SK-N-SH (cell line): ENCODE measurements around the gene MAPK1. TPM values are rescaled to one million over a fixed set of nuclear protein-coding genes. Genes with fewer than 3 reads are reported as not detected.

Experiments used
- CTCF ChIA-PET: fragments of 300-600, 350-600 bp; formaldehyde crosslinking; extraction: SDS; loops from one replicate; lab custom pipeline; 2021; lab: Yijun Ruan, JAX
- POLR2A ChIA-PET: fragments of 350-600 bp; sonication (Branson Sonifier 250); formaldehyde crosslinking; extraction: SDS; loops from one replicate; lab custom pipeline; 2020; ENCODE audit warnings: antibody characterized with exemption, inconsistent platforms; lab: Yijun Ruan, JAX
- DNase-seq: peaks from one replicate; pipeline ENCODE4 v3.0.0; 2012
- H2AFZ ChIP-seq: fragments of 200-600 bp; sonication (generic); 2 replicates; pipeline ENCODE4 v1.8.1; 2016; ENCODE audit warnings: antibody characterized with exemption, mild to moderate bottlenecking, low read depth
- H3F3A ChIP-seq: fragments of 200-600 bp; sonication (generic); replicated peaks from 2 replicates; pipeline ENCODE3; 2016; ENCODE audit warnings: antibody characterized with exemption, mild to moderate bottlenecking; ENCODE audit not compliant: insufficient read depth
- H3K27ac ChIP-seq, 2 experiments: fragments of 200-500 bp in 1 of 2; fragments of 200-600 bp in 1 of 2; sonication (Bioruptor generic) in 1 of 2; sonication (generic), shearing (Covaris generic) in 1 of 2; 2 replicates each; pipeline versions ENCODE4 v1.5.1 to v1.6.1; 2014 to 2016; ENCODE audit warnings: low read depth in 2 of 2, inconsistent platforms in 1 of 2, low read length in 1 of 2, mild to moderate bottlenecking in 1 of 2, mixed read lengths in 1 of 2
- H3K27me3 ChIP-seq: fragments of 200-600 bp; sonication (generic), shearing (Covaris generic); 2 replicates; pipeline ENCODE4 v1.6.1; 2016; ENCODE audit warnings: mixed run types; ENCODE audit not compliant: insufficient read depth
- H3K36me3 ChIP-seq, 2 experiments: fragments of 200-500 bp in 1 of 2; fragments of 200-600 bp in 1 of 2; sonication (Bioruptor generic) in 1 of 2; sonication (generic) in 1 of 2; replicated peaks in 1 of 2; 2 replicates each; pipeline versions ENCODE3 to v1.5.1; 2014 to 2016; ENCODE audit warnings: low read length in 1 of 2, mild to moderate bottlenecking in 1 of 2; ENCODE audit not compliant: insufficient read depth in 2 of 2, control insufficient read depth in 1 of 2
- H3K4me1 ChIP-seq, 2 experiments: fragments of 200-500 bp in 1 of 2; fragments of 200-600 bp in 1 of 2; sonication (Bioruptor generic) in 1 of 2; sonication (generic), shearing (Covaris generic) in 1 of 2; 2 replicates each; pipeline versions ENCODE4 v1.5.1 to v1.6.1; 2014 to 2016; ENCODE audit warnings: low read depth in 1 of 2, low read length in 1 of 2, mixed run types in 1 of 2; ENCODE audit not compliant: insufficient read depth in 2 of 2, control insufficient read depth in 1 of 2
- H3K4me2 ChIP-seq: fragments of 200-600 bp; sonication (generic), shearing (Covaris generic); 2 replicates; pipeline ENCODE4 v1.6.1; 2017; ENCODE audit warnings: mixed run types
- H3K4me3 ChIP-seq, 2 experiments: fragments of 200-500 bp in 1 of 2; fragments of 200-600 bp in 1 of 2; sonication (Bioruptor generic) in 1 of 2; sonication (generic), shearing (Covaris generic) in 1 of 2; 2 replicates each; pipeline versions ENCODE4 v1.5.1 to v1.8.1; 2014 to 2016; ENCODE audit warnings: low read depth in 2 of 2, inconsistent platforms in 1 of 2, low read length in 1 of 2, mild to moderate bottlenecking in 1 of 2, mixed read lengths in 1 of 2, moderate library complexity in 1 of 2
- H3K79me2 ChIP-seq: fragments of 200-600 bp; sonication (generic); 2 replicates; pipeline ENCODE4 v1.8.1; 2017; ENCODE audit warnings: mild to moderate bottlenecking; ENCODE audit not compliant: insufficient read depth
- H3K9ac ChIP-seq: fragments of 200-600 bp; sonication (generic); 2 replicates; pipeline ENCODE4 v1.6.1; 2017; ENCODE audit warnings: mixed run types
- H3K9me2 ChIP-seq: fragments of 200-600 bp; sonication (generic); 2 replicates; pipeline ENCODE4 v1.6.1; 2017; ENCODE audit warnings: mixed run types
- H3K9me3 ChIP-seq: fragments of 200-600 bp; sonication (generic); 2 replicates; pipeline ENCODE4 v1.6.1; 2017; ENCODE audit warnings: mixed run types, mild to moderate bottlenecking, moderate library complexity
- H4K20me1 ChIP-seq: fragments of 200-600 bp; sonication (generic); 2 replicates; pipeline ENCODE4 v1.6.1; 2017; ENCODE audit warnings: mild to moderate bottlenecking, mixed run types; ENCODE audit not compliant: insufficient read depth
- CHD2 ChIP-seq: fragments of 150-350 bp; IDR thresholded peaks from 2 replicates; pipeline ENCODE4 v1.6.1; 2018; ENCODE audit warnings: low read length; ENCODE audit not compliant: partially characterized antibody
- CTCF ChIP-seq: fragments of 200-600 bp; sonication (generic); IDR thresholded peaks from 2 replicates; pipeline ENCODE4 v1.6.1; 2017; ENCODE audit warnings: antibody characterized with exemption, mild to moderate bottlenecking, moderate library complexity
- EP300 ChIP-seq, 2 experiments: IDR thresholded peaks; 2 replicates each; pipeline versions ENCODE4 v1.4.0 to v1.6.1; 2012; ENCODE audit warnings: borderline replicate concordance in 1 of 2, low read depth in 1 of 2, low read length in 1 of 2
- EZH2phosphoT487 ChIP-seq: fragments of 200-600 bp; sonication (generic); IDR thresholded peaks from 2 replicates; pipeline ENCODE4 v1.6.1; 2017; ENCODE audit warnings: low read depth, mixed run types, mild to moderate bottlenecking, antibody characterized with exemption, moderate library complexity, borderline replicate concordance
- FOXJ3 ChIP-seq: sonication (generic); formaldehyde crosslinking; IDR thresholded peaks from 2 replicates; pipeline ENCODE4 v1.5.1; 2020; ENCODE audit warnings: mild to moderate bottlenecking, missing genetic modification reagents
- FOXM1 ChIP-seq: IDR thresholded peaks from 2 replicates; pipeline ENCODE4 v1.4.0; 2012; ENCODE audit warnings: low read depth, mild to moderate bottlenecking
- GATA2 ChIP-seq: sonication (generic); formaldehyde crosslinking; IDR thresholded peaks from 2 replicates; pipeline ENCODE4 v1.5.0; 2020; ENCODE audit warnings: mild to moderate bottlenecking, missing genetic modification reagents
- IRF3 ChIP-seq: fragments of 150-350 bp; IDR thresholded peaks from 2 replicates; pipeline ENCODE4 v1.6.1; 2016; ENCODE audit warnings: mild to moderate bottlenecking, low read depth, low read length
- MXI1 ChIP-seq: IDR thresholded peaks from 2 replicates; pipeline ENCODE4 v1.6.1; 2012; ENCODE audit warnings: mild to moderate bottlenecking, low read depth, low read length, improper control_type of control experiment
- NFIC ChIP-seq: IDR thresholded peaks from 2 replicates; pipeline ENCODE4 v1.4.0; 2012; ENCODE audit warnings: borderline replicate concordance
- NRF1 ChIP-seq: IDR thresholded peaks from 2 replicates; pipeline ENCODE4 v1.6.1; 2012; ENCODE audit warnings: low read depth, mild to moderate bottlenecking, low read length
- POLR2AphosphoS5 ChIP-seq: IDR thresholded peaks from 2 replicates; pipeline ENCODE4 v1.6.1; 2012; ENCODE audit warnings: low read depth, low read length
- RAD21 ChIP-seq: IDR thresholded peaks from 2 replicates; pipeline ENCODE4 v1.6.1; 2012; ENCODE audit warnings: mild to moderate bottlenecking, low read length
- RCOR1 ChIP-seq: fragments of 150-350 bp; IDR thresholded peaks from 2 replicates; pipeline ENCODE4 v1.6.1; 2017; ENCODE audit warnings: antibody characterized with exemption, low read length
- REST ChIP-seq: IDR thresholded peaks from 2 replicates; pipeline ENCODE4 v1.6.1; 2012; ENCODE audit warnings: mild to moderate bottlenecking, low read depth, low read length, moderate library complexity
- RXRA ChIP-seq: IDR thresholded peaks from 2 replicates; pipeline ENCODE4 v1.4.0; 2012; ENCODE audit warnings: low read depth, mild to moderate bottlenecking, borderline replicate concordance
- SIN3A ChIP-seq: IDR thresholded peaks from 2 replicates; pipeline ENCODE4 v1.6.1; 2012; ENCODE audit warnings: low read depth, mild to moderate bottlenecking, low read length, moderate library complexity, borderline replicate concordance
- SMC3 ChIP-seq: IDR thresholded peaks from 2 replicates; pipeline ENCODE4 v1.6.1; 2012; ENCODE audit warnings: low read depth, low read length, improper control_type of control experiment
- TCF12 ChIP-seq: IDR thresholded peaks from 2 replicates; pipeline ENCODE4 v1.4.0; 2012
- USF1 ChIP-seq: IDR thresholded peaks from 2 replicates; pipeline ENCODE4 v1.4.0; 2012; ENCODE audit warnings: low read depth, borderline replicate concordance
- USF2 ChIP-seq: fragments of 150-350 bp; IDR thresholded peaks from 2 replicates; pipeline ENCODE4 v1.6.1; 2017; ENCODE audit warnings: antibody characterized with exemption, low read length, low read depth, borderline replicate concordance
- WGBS: methylation state at CpG from one replicate; pipeline ENCODE4 v1.1.6; 2017; ENCODE audit warnings: low lambda C conversion rate; 5-methylcytosine and 5-hydroxymethylcytosine counted together
- polyA plus RNA-seq, 3 experiments: library from polyadenylated mRNA; depleted of rRNA; stranded (reverse); fragments of >200 nt; gene quantifications; 2 replicates each; pipeline ENCODE4 v1.2.3, GENCODE V29; 2012
- TF ChIP-seq, protein P1 (sequence below): IDR thresholded peaks from 2 replicates; pipeline ENCODE4; 2012

The MAPK1 gene
- 25.6 and 34.8 TPM in 2 replicates for polyA plus RNA-seq (2012; rRNA removed)
- polyA plus RNA-seq (2012; cell fraction: cytosol; rRNA removed) = 27.8 and 32.0 TPM in 2 replicates
- polyA plus RNA-seq (2012; cell fraction: nucleus; rRNA removed) = 19.0 and 34.6 TPM in 2 replicates

GRCh38 chr22:21867528-21868266, at the start of gene MAPK1:
Gene MAPK1 (minus strand): TSS chr22:21867645. CDS start chr22:21867440, 205 bp downstream.
- peak within 1 kb of the TSS; percentile 70 to 74; a peak in 3 of 4 replicates for H3K27ac ChIP-seq
- POLR2A ChIA-PET = interaction anchor here (1.1 kb wide), 1 partner anchor 132 kb away, joined by 3 read pairs; the partner anchor contains the start of gene YPEL1
- CTCF ChIA-PET = interaction anchor here (0.9 to 5.7 kb wide), 5 partner anchors 9 to 139 kb away, joined by 4 to 30 read pairs (median 4); partner anchors contain the start of gene PPM1F
- no peak for TF ChIP-seq RXRA
- no peak for TF ChIP-seq RCOR1
- TF ChIP-seq POLR2AphosphoS5 = peak; percentile 79
- TF ChIP-seq CTCF = peak; percentile 48
- no peak for TF ChIP-seq FOXM1
- TF ChIP-seq EZH2phosphoT487 = no peak
- TF ChIP-seq GATA2 (CRISPR knock-in tag) = no peak
- no peak for TF ChIP-seq NRF1
- no peak for TF ChIP-seq RAD21
- TF ChIP-seq USF1 = peak; percentile 88
- TF ChIP-seq MXI1 = peak; percentile 70; the same call in 1 of the 2 replicates
- no peak for TF ChIP-seq NFIC
- TF ChIP-seq REST = no peak
- TF ChIP-seq USF2 = 0 out of 2 replicates have a peak, but pooled peaks have one; percentile 32
- no peak for TF ChIP-seq IRF3
- TF ChIP-seq FOXJ3 = no peak
- TF ChIP-seq, protein P1, sequence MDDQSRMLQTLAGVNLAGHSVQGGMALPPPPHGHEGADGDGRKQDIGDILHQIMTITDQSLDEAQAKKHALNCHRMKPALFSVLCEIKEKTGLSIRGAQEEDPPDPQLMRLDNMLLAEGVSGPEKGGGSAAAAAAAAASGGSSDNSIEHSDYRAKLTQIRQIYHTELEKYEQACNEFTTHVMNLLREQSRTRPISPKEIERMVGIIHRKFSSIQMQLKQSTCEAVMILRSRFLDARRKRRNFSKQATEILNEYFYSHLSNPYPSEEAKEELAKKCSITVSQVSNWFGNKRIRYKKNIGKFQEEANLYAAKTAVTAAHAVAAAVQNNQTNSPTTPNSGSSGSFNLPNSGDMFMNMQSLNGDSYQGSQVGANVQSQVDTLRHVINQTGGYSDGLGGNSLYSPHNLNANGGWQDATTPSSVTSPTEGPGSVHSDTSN = peak; percentile 47
- no peak for TF ChIP-seq SMC3
- no peak for TF ChIP-seq TCF12
- no peak for TF ChIP-seq EP300 (IDR thresholded peaks at IDR 0.05; ENCODE audit: borderline replicate concordance in 1 of 2, low read depth in 1 of 2, low read length in 1 of 2)
- peak; percentile 47 for TF ChIP-seq CHD2
- peak; percentile 24; the same call in 1 of the 2 replicates for TF ChIP-seq SIN3A

More at GRCh38 chr22:21867528-21868266, at the start of gene MAPK1:
- 20% methylated on average over 9 of the region's 74 CpGs for WGBS
- H3K4me3 ChIP-seq = peak within 1 kb of the TSS; percentile 84 to 93
- H3K9me2 ChIP-seq = no peaks in the 10 kb centered on the region
- H3K4me2 ChIP-seq = peak within 1 kb of the TSS; percentile 90
- peaks cover 4% of the 10 kb centered on the region for H3F3A ChIP-seq
- peak within 1 kb of the TSS; percentile 84 for H2AFZ ChIP-seq
- H3K9ac ChIP-seq = peak within 1 kb of the TSS; percentile 93
- no peaks in the 10 kb centered on the region for H3K9me3 ChIP-seq
- peak; percentile 98 for DNase-seq
- peaks cover 0 to 5% of the 10 kb centered on the region in 2 experiments for H3K36me3 ChIP-seq
- peaks cover 14 to 16% of the 10 kb centered on the region in 2 experiments; a peak in 3 of 4 replicates for H3K4me1 ChIP-seq
- peaks cover 44% of the 10 kb centered on the region for H3K79me2 ChIP-seq
- H3K27me3 ChIP-seq = no peaks in the 10 kb centered on the region
- H4K20me1 ChIP-seq = peaks cover 42% of the 10 kb centered on the region
